Stimulated activated CD8-positive, alpha-beta memory T cell treated with anti-CD3 and anti-CD28 coated beads, Interleukin-12 subunit alpha, Interleukin-12 subunit beta, amount 100 ng/mL, for 24 hours (primary cell): ENCODE measurements around the gene ARAP1.

Source experiments
- DNase-seq: peaks from one replicate; pipeline ENCODE4 v3.0.0-alpha.2; 2020; ENCODE audit errors: extremely low read depth

Gene ARAP1

GRCh38 chr11:72641522-72642042 is 110.6 kb downstream of the ARAP1 start:
- no peak for DNase-seq

- no peak for DNase-seq
Observed at GRCh38 chr11:72639502-72640375, 112.5 kb downstream of the ARAP1 start.

- DNase-seq: no peak
Observed at GRCh38 chr11:72637926-72638325, 114.3 kb downstream of the ARAP1 start.

GRCh38 chr11:72637198-72637597 is 115.0 kb downstream of the ARAP1 start:
- no peak for DNase-seq

- DNase-seq: no peak
Observed at GRCh38 chr11:72636376-72636775, 115.8 kb downstream of the ARAP1 start.

- no peak for DNase-seq
Observed at GRCh38 chr11:72635933-72636332, 116.3 kb downstream of the ARAP1 start.

GRCh38 chr11:72635309-72635915 is 116.8 kb downstream of the ARAP1 start:
- no peak for DNase-seq
